ENCODE measurements around the gene TINCR. TPM values are rescaled to one million over a fixed set of nuclear protein-coding genes. Genes with fewer than 3 reads are reported as not detected.

The TINCR gene
- total and polyA plus RNA-seq, 2 donors (not counting 3 experiments of a cell fraction or from before 2014, with no cell fraction given) = 0.01 TPM; not detected in 1

- FAIRE-seq = no peak
- no peaks in the 10 kb centered on the region for H4K20me1 ChIP-seq (replicated peaks; ENCODE audit: control insufficient read depth, extremely low read depth, insufficient read depth, low read length)
- no peaks in the 10 kb centered on the region for H3K79me2 ChIP-seq (ENCODE audit: control insufficient read depth, insufficient read depth, low read length)
These were observed 12.9 kb downstream of the TINCR start for GRCh38 chr19:5554828-5555227.

GRCh38 chr19:5553892-5554291 lies 13.9 kb downstream of the TINCR start:
- Histone ChIP-seq H2AFZ (ENCODE audit: low read depth, low read length) (no peak overlapping the region), H3K9me3 (replicated peaks; ENCODE audit: control insufficient read depth, insufficient read depth, low read length) (no peaks in the 10 kb centered on the region), H3K27ac (ENCODE audit: insufficient read depth, low read depth, low read length) (no peak overlapping the region), H3K79me2 (ENCODE audit: control insufficient read depth, insufficient read depth, low read length) (no peaks in the 10 kb centered on the region), H4K20me1 (replicated peaks; ENCODE audit: control insufficient read depth, extremely low read depth, insufficient read depth, low read length) (no peaks in the 10 kb centered on the region), H3K36me3 (ENCODE audit: control insufficient read depth in 2 of 2, extremely low read depth in 1 of 2, insufficient read depth in 2 of 2, low read length in 2 of 2) (no peaks in the 10 kb centered on the region), H3K27me3 (ENCODE audit: control insufficient read depth in 2 of 2, insufficient read depth in 2 of 2, low read length in 2 of 2) (no peaks in the 10 kb centered on the region), H3K4me2 (ENCODE audit: insufficient read depth, low read length) (no peak overlapping the region), H3K4me1 (ENCODE audit: control insufficient read depth, extremely low read depth, insufficient read depth, low read length) (no peaks in the 10 kb centered on the region), H3K9ac (replicated peaks; ENCODE audit: extremely low read depth, insufficient read depth, low read length) (no peak overlapping the region), H3K4me3 (replicated peaks in 1 of 3; ENCODE audit: insufficient read depth in 1 of 3, low read depth in 1 of 3, low read length in 3 of 3) (no peak overlapping the region), H3K9me1 (replicated peaks; ENCODE audit: control insufficient read depth, extremely low read depth, insufficient read depth, low read length) (no peaks in the 10 kb centered on the region)
- POLR2A ChIA-PET = no interaction called here
- CTCF ChIA-PET = no interaction called here
- FAIRE-seq = no peak
- intact Hi-C loops (cut with micrococcal nuclease) = no loop called here
- BruUV-seq (replicated peaks) = no TSS peak
- no peak for TF ChIP-seq MYC (IDR thresholded peaks at IDR 0.05; ENCODE audit: low read depth, low read length)
- TF ChIP-seq FOS (IDR thresholded peaks at IDR 0.05; ENCODE audit: borderline replicate concordance, insufficient read depth, low read length) = no peak
- TF ChIP-seq, protein P1, sequence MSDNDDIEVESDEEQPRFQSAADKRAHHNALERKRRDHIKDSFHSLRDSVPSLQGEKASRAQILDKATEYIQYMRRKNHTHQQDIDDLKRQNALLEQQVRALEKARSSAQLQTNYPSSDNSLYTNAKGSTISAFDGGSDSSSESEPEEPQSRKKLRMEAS (IDR thresholded peaks at IDR 0.05; ENCODE audit: insufficient read depth, insufficient read length) = no peak
- no peak for TF ChIP-seq POLR2AphosphoS5 (IDR thresholded peaks at IDR 0.05; ENCODE audit: insufficient read depth, low read depth, low read length)
- TF ChIP-seq JUN (IDR thresholded peaks at IDR 0.05; ENCODE audit: borderline replicate concordance, insufficient read depth, insufficient read length, low read depth) = no peak
- no peak for TF ChIP-seq EZH2 (IDR thresholded peaks at IDR 0.05; ENCODE audit: borderline replicate concordance, low read depth, low read length, severe bottlenecking)
- TF ChIP-seq POLR2A (IDR thresholded peaks at IDR 0.05; ENCODE audit: low read depth, low read length) = no peak
- TF ChIP-seq, protein P2, sequence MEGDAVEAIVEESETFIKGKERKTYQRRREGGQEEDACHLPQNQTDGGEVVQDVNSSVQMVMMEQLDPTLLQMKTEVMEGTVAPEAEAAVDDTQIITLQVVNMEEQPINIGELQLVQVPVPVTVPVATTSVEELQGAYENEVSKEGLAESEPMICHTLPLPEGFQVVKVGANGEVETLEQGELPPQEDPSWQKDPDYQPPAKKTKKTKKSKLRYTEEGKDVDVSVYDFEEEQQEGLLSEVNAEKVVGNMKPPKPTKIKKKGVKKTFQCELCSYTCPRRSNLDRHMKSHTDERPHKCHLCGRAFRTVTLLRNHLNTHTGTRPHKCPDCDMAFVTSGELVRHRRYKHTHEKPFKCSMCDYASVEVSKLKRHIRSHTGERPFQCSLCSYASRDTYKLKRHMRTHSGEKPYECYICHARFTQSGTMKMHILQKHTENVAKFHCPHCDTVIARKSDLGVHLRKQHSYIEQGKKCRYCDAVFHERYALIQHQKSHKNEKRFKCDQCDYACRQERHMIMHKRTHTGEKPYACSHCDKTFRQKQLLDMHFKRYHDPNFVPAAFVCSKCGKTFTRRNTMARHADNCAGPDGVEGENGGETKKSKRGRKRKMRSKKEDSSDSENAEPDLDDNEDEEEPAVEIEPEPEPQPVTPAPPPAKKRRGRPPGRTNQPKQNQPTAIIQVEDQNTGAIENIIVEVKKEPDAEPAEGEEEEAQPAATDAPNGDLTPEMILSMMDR (IDR thresholded peaks at IDR 0.05; ENCODE audit: extremely low read depth in 1 of 2, insufficient read depth in 1 of 2, low read depth in 1 of 2, low read length in 2 of 2) = no peak
- TF ChIP-seq GATA2 (IDR thresholded peaks at IDR 0.05; ENCODE audit: insufficient read depth, insufficient read length, low read depth, low read length) = no peak
- DNase-seq (ENCODE audit: low read depth, low spot score) = no peak
- dilution Hi-C loops (cut with MboI; ENCODE audit: extremely low pct_ligation_motif_present, low sequenced_read_pairs) = no loop called here

More at GRCh38 chr19:5554828-5555227, 12.9 kb downstream of the TINCR start:
- no peak for DNase-seq (ENCODE audit: low read depth, low spot score)
- TF ChIP-seq MYC (IDR thresholded peaks at IDR 0.05; ENCODE audit: low read depth, low read length) (no peak), EZH2 (IDR thresholded peaks at IDR 0.05; ENCODE audit: borderline replicate concordance, low read depth, low read length, severe bottlenecking) (no peak)
- Histone ChIP-seq H3K9me1 (replicated peaks; ENCODE audit: control insufficient read depth, extremely low read depth, insufficient read depth, low read length) (no peaks in the 10 kb centered on the region), H3K4me1 (ENCODE audit: control insufficient read depth, extremely low read depth, insufficient read depth, low read length) (no peaks in the 10 kb centered on the region), H3K27ac (ENCODE audit: insufficient read depth, low read depth, low read length) (no peak overlapping the region), H3K4me3 (replicated peaks in 1 of 3; ENCODE audit: insufficient read depth in 1 of 3, low read depth in 1 of 3, low read length in 3 of 3) (no peak overlapping the region), H3K27me3 (ENCODE audit: control insufficient read depth in 2 of 2, insufficient read depth in 2 of 2, low read length in 2 of 2) (no peaks in the 10 kb centered on the region), H2AFZ (ENCODE audit: low read depth, low read length) (no peak overlapping the region), H3K9ac (replicated peaks; ENCODE audit: extremely low read depth, insufficient read depth, low read length) (no peak overlapping the region), H3K9me3 (replicated peaks; ENCODE audit: control insufficient read depth, insufficient read depth, low read length) (no peaks in the 10 kb centered on the region), H3K4me2 (ENCODE audit: insufficient read depth, low read length) (no peak overlapping the region), H3K36me3 (ENCODE audit: control insufficient read depth in 2 of 2, extremely low read depth in 1 of 2, insufficient read depth in 2 of 2, low read length in 2 of 2) (no peaks in the 10 kb centered on the region)
- dilution Hi-C loops (cut with MboI; ENCODE audit: extremely low pct_ligation_motif_present, low sequenced_read_pairs) = no loop called here
- no TSS peak for BruUV-seq (replicated peaks)
- intact Hi-C loops (cut with micrococcal nuclease) = no loop called here
- ChIA-PET CTCF (no interaction called here), POLR2A (no interaction called here)

All from endothelial cell of umbilical vein (primary cell).